H1 (cell line): ENCODE measurements around the gene SBK1. TPM values are rescaled to one million over a fixed set of nuclear protein-coding genes. Genes with fewer than 3 reads are reported as not detected.

Experiments
- FOSL1 ChIP-seq: IDR thresholded peaks from 2 replicates; pipeline ENCODE4 v1.6.1; 2011; ENCODE audit warnings: mild to moderate bottlenecking, low read depth, low read length, moderate library complexity; ENCODE audit not compliant: insufficient read depth
- GABPA ChIP-seq: IDR thresholded peaks from 2 replicates; pipeline ENCODE4 v1.6.1; 2011; ENCODE audit warnings: mild to moderate bottlenecking, low read length, moderate library complexity, borderline replicate concordance; ENCODE audit not compliant: insufficient read depth
- GTF2F1 ChIP-seq: IDR thresholded peaks from 2 replicates; pipeline ENCODE4 v1.6.1; 2012; ENCODE audit warnings: low read depth, low read length, improper control_type of control experiment, borderline replicate concordance
- MAFK ChIP-seq: IDR thresholded peaks from 2 replicates; pipeline ENCODE4 v1.6.1; 2012; ENCODE audit warnings: low read depth, mild to moderate bottlenecking, improper control_type of control experiment, low read length
- POLR2AphosphoS5 ChIP-seq: IDR thresholded peaks from 2 replicates; pipeline ENCODE4 v1.6.1; 2011; ENCODE audit warnings: low read depth, low read length
- RXRA ChIP-seq: IDR thresholded peaks from 2 replicates; pipeline ENCODE4 v1.6.1; 2011; ENCODE audit warnings: low read depth, mild to moderate bottlenecking, low read length, moderate library complexity; ENCODE audit not compliant: insufficient read depth
- polyA plus RNA-seq, 7 experiments: library from polyadenylated mRNA; depleted of rRNA in 3 of 7; stranded (reverse) in 5 of 7; unstranded in 2 of 7; fragments of >200 nt in 5 of 7; fragments of 200-250 nt in 2 of 7; gene quantifications; 1 replicate in 5 of 7; 2 replicates in 1 of 7; 4 replicates in 1 of 7; pipeline versions ENCODE4 v1.2.1 to v1.2.3, GENCODE V29; 2011 to 2013; ENCODE audit warnings: missing spikeins in 2 of 7, mixed read lengths in 2 of 7
- total RNA-seq: library from RNA; stranded (reverse); fragmentation: NEBNext Ultra II Directional; extraction: Animal tissue kit (Norgen Biotek cat#: 25700); gene quantifications from 2 replicates; pipeline ENCODE4 v1.2.1, GENCODE V29; 2021
- TF ChIP-seq, protein P1 (sequence below), 3 experiments: IDR thresholded peaks; 1 replicate in 2 of 3; 2 replicates in 1 of 3; pipeline versions ENCODE4 v1.5.1 to v1.6.1; 2011; ENCODE audit warnings: low read length in 3 of 3, mild to moderate bottlenecking in 3 of 3, inconsistent platforms in 2 of 3, low read depth in 1 of 3, moderate library complexity in 1 of 3; ENCODE audit not compliant: insufficient read depth in 1 of 3; ENCODE audit errors: control extremely low read depth in 1 of 3
- TF ChIP-seq, protein P2 (sequence below): IDR thresholded peaks from 2 replicates; pipeline ENCODE4 v1.6.1; 2012; ENCODE audit warnings: inconsistent platforms

SBK1 gene
- total and polyA plus RNA-seq, 2 of the 8 experiments (the other 6 are each of a cell fraction or from before 2014, with no cell fraction given) = 18.2 to 73.9 TPM

DNA sequence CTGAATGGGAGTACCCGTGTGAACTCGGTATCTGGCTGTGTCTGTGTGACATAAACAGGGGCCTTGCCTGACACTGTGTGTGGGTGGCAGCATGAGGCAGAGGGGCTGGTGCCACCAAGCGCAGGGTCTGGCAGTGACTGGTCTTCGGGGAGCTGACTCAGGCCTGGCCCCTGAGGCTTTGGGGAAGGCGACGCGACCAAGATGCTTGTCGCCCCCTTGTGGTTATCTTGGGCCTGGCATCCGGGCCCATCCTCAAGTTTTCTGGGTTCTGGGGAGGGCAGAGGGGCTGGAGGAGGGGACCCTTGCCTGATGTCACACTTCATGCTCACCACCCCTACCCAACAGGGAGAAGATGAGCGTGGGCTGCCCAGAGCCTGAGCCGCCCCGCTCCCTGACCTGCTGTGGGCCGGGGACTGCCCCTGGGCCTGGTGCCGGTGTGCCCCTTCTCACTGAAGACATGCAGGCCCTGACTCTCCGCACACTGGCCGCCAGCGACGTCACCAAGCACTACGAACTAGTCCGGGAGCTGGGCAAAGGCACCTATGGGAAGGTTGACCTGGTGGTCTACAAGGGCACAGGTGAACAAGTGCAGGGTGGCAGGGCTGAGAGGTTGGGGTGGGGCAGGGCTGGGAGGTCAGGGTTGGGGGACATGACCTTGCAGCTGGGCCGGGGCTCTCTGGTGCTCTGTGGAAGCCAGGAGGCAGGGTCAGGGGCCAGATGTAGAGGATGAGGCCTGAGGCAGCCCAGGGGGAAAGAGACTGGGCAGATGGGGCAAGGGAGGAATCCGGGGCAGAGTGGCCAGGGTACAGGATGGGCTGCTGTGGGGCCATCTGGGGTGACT is 24.9 kb downstream of the SBK1 start (continued):
- TF ChIP-seq, protein P1, sequence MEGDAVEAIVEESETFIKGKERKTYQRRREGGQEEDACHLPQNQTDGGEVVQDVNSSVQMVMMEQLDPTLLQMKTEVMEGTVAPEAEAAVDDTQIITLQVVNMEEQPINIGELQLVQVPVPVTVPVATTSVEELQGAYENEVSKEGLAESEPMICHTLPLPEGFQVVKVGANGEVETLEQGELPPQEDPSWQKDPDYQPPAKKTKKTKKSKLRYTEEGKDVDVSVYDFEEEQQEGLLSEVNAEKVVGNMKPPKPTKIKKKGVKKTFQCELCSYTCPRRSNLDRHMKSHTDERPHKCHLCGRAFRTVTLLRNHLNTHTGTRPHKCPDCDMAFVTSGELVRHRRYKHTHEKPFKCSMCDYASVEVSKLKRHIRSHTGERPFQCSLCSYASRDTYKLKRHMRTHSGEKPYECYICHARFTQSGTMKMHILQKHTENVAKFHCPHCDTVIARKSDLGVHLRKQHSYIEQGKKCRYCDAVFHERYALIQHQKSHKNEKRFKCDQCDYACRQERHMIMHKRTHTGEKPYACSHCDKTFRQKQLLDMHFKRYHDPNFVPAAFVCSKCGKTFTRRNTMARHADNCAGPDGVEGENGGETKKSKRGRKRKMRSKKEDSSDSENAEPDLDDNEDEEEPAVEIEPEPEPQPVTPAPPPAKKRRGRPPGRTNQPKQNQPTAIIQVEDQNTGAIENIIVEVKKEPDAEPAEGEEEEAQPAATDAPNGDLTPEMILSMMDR (IDR thresholded peaks at IDR 0.05; ENCODE audit: control extremely low read depth in 1 of 3, insufficient read depth in 1 of 3, low read depth in 1 of 3, low read length in 3 of 3) = peak; percentile 90 to 95 (median 91)
- TF ChIP-seq RXRA (no peak), GTF2F1 (no peak), POLR2AphosphoS5 (no peak), FOSL1 (no peak), MAFK (peak; percentile 32; the same call in 1 of the 2 replicates), GABPA (0 out of 2 replicates have a peak, but pooled peaks have one; percentile 56)
- TF ChIP-seq, protein P2, sequence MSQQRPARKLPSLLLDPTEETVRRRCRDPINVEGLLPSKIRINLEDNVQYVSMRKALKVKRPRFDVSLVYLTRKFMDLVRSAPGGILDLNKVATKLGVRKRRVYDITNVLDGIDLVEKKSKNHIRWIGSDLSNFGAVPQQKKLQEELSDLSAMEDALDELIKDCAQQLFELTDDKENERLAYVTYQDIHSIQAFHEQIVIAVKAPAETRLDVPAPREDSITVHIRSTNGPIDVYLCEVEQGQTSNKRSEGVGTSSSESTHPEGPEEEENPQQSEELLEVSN = 0 out of 2 replicates have a peak, but pooled peaks have one; percentile 11
